ENCODE data around the gene MAPKAP1.
A peak's percentile ranks its signal among the peaks of the same experiment; 100 is the strongest.

Gene MAPKAP1

GRCh38 chr9:125423964-125424363 lies 283.0 kb downstream of the MAPKAP1 start:
- Mint-ChIP-seq H3K36me3 (ENCODE audit: low read depth) (no peaks in the 10 kb centered on the region), H3K4me3 (no peak overlapping the region), H3K9me3 (no peaks in the 10 kb centered on the region), H3K27ac (no peak overlapping the region), H3K27me3 (peaks cover 4% of the 10 kb centered on the region), H3K4me1 (ENCODE audit: low read depth) (no peaks in the 10 kb centered on the region)

DNA sequence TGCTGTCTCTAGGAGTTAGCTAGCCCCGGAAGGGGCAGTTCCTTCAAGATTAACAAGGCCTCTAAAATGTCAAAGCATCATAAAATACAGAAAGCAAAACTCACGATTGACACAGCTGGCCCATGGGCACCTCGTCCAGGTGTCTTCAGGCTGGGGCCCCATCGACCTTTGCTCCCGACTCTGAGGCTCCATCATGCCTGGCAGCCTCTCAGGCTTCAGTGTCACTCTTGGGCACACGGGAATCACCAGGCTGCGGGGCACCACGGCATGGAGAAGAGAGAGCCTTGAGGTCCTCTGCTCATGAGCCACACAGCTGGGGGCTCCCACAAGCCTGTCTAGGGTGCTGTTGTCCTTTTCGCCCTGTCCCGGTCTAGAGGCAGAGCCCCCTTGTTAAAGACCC lies 284.2 kb downstream of the MAPKAP1 start:
- Mint-ChIP-seq H3K9me3 (no peaks in the 10 kb centered on the region), H3K4me1 (ENCODE audit: low read depth) (no peaks in the 10 kb centered on the region), H3K36me3 (ENCODE audit: low read depth) (no peaks in the 10 kb centered on the region), H3K4me3 (no peak overlapping the region), H3K27ac (no peak overlapping the region), H3K27me3 (peaks cover 4% of the 10 kb centered on the region)

- H3K27me3 Mint-ChIP-seq: peaks cover 4% of the 10 kb centered on the region
- H3K9me3 Mint-ChIP-seq: no peaks in the 10 kb centered on the region
- no peak overlapping the region for H3K27ac Mint-ChIP-seq
- no peaks in the 10 kb centered on the region for H3K4me1 Mint-ChIP-seq (ENCODE audit: low read depth)
- H3K36me3 Mint-ChIP-seq (ENCODE audit: low read depth): no peaks in the 10 kb centered on the region
- no peak overlapping the region for H3K4me3 Mint-ChIP-seq
Measured at GRCh38 chr9:125421591-125422181, 285.3 kb downstream of the MAPKAP1 start.

DNA sequence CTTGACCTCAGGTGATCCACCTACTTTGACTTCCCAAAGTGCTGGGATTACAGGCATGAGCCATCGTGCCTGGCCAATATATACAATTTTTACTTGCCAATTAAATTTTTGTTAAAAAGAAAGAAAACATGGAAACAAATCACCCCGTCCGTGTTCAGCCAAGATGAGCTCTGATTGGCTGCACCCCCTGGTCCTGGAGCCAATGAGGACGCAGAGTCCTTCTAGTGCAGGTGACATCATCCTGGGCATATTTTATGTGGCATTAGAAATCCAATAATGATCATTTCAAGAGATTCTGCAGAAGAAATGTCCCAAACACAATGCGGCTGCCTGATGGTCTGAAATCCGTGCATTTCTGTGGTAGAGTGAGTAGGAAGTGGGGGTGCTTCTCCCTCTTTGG lies 285.8 kb downstream of the MAPKAP1 start:
- Mint-ChIP-seq H3K27ac (no peak overlapping the region), H3K4me1 (ENCODE audit: low read depth) (no peaks in the 10 kb centered on the region), H3K27me3 (peaks cover 4% of the 10 kb centered on the region), H3K9me3 (no peaks in the 10 kb centered on the region), H3K36me3 (ENCODE audit: low read depth) (no peaks in the 10 kb centered on the region), H3K4me3 (no peak overlapping the region)

- Mint-ChIP-seq H3K36me3 (ENCODE audit: low read depth) (no peaks in the 10 kb centered on the region), H3K4me3 (no peak overlapping the region), H3K27me3 (peaks cover 4% of the 10 kb centered on the region), H3K27ac (no peak overlapping the region), H3K4me1 (ENCODE audit: low read depth) (no peaks in the 10 kb centered on the region), H3K9me3 (no peaks in the 10 kb centered on the region)
Measured at GRCh38 chr9:125418404-125418803, 288.6 kb downstream of the MAPKAP1 start.

DNA sequence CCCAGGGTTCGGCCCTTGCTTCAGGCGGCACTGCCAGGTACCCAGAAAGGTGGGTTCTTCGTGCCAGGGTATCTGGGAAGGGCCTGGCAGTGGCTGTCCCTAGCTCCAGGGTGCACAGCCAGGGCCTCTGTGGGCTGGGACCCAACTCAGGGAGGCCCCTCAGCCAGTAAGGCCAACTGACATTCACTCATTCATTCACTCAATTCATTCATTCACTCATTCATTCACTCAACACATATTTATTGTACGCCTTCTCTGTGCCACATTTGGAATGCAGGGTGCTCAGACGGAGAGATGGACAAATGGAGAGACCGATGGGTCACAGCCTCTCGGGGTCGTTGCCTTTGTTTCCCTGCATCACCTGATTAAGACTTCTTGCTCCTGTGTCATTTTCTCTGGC lies 290.5 kb downstream of the MAPKAP1 start:
- no peak overlapping the region for H3K27ac Mint-ChIP-seq
- H3K4me1 Mint-ChIP-seq (ENCODE audit: low read depth): no peaks in the 10 kb centered on the region
- peaks cover 4% of the 10 kb centered on the region for H3K27me3 Mint-ChIP-seq
- no peak overlapping the region for H3K4me3 Mint-ChIP-seq
- H3K36me3 Mint-ChIP-seq (ENCODE audit: low read depth): no peaks in the 10 kb centered on the region
- no peaks in the 10 kb centered on the region for H3K9me3 Mint-ChIP-seq

DNA sequence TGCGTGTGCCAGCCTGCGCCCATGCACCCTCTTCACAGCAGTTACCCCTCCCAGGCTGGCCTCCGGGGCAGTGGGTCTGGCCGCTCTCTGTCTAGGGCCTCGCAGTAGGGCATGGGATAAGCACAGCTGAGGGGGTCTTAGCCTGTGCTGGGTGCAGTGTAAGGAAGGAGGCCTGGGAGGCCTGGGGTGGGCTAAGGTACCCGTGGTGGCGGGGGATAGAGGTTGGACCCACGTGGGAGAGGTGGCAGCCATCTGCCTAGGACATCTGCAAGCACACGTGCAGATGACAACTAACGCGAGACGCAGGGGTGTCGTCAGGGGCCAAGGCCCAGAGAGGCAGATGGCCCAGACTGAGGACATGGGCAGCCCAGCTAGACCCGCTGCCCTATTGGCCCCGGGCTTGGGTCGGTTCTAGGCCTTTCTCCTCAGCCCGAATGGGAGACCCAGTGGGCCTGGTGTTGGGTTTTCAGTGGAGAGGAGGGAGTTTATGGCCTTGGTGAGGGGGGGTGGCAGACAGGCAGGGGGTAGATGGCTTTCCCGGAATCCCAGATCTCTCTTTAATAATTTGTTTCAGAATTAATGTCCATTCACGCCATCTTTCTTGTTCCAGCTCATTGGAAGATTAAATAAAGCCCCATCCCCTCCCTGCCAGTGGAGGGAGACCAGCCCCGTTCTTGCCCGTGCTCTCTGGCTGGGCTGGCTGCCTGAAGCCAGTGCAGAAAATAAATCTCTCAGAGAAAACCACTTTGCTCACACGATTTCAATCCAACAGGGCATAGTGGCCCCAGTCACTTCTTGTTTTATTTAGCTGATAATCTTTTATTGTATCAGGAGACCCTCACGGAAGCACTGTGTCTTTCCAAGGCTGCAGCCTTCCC lies 291.2 kb downstream of the MAPKAP1 start:
- no peaks in the 10 kb centered on the region for H3K4me1 Mint-ChIP-seq (ENCODE audit: low read depth)
- H3K27me3 Mint-ChIP-seq: peaks cover 4% of the 10 kb centered on the region
- no peaks in the 10 kb centered on the region for H3K36me3 Mint-ChIP-seq (ENCODE audit: low read depth)
- no peaks in the 10 kb centered on the region for H3K9me3 Mint-ChIP-seq
- no peak overlapping the region for H3K27ac Mint-ChIP-seq
- no peak overlapping the region for H3K4me3 Mint-ChIP-seq

DNA sequence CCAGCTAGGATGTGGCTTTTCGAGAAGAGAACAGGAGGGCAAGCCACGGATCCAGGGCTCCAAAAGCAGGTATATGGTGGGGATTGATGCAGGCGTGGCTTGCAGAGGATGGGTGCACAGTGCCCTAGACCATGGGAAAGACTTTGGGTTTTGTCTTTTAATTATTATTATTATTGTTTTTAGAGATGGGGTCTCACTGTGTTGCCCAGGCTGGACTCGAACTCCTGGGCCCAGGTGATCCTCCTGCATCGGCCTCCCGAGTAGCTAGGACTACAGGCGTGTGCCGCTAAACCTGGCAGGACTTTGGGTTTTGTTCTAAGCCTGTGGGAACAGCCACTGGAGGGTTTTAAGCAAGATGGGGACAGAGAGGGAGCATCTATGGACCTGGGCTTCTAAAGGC lies 293.4 kb downstream of the MAPKAP1 start:
- no peak overlapping the region for H3K4me3 Mint-ChIP-seq
- peaks cover 15% of the 10 kb centered on the region for H3K27me3 Mint-ChIP-seq
- H3K36me3 Mint-ChIP-seq (ENCODE audit: low read depth): no peaks in the 10 kb centered on the region
- no peak overlapping the region for H3K27ac Mint-ChIP-seq
- H3K4me1 Mint-ChIP-seq (ENCODE audit: low read depth): peaks cover 6% of the 10 kb centered on the region
- no peaks in the 10 kb centered on the region for H3K9me3 Mint-ChIP-seq

DNA sequence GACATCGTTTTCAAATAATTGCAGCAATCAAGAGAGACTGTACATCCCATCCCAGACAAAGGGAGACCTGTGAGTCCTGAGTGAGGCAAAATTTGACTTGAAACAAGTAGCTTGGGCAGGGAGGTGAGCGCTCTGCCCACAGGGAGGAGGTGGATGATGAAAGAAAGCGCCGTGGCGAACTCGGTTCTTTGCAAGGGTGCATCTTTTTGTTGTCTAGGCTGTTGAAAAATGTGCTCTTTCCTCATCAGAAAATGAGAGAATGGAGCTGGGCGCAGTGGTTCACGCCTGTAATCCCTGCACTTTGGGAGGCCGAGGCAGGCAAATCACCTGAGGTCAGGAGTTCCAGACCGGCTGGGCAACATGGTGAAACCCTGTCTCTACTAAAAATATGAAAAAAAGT lies 294.8 kb downstream of the MAPKAP1 start:
- H3K4me1 Mint-ChIP-seq (ENCODE audit: low read depth): peaks cover 13% of the 10 kb centered on the region
- no peaks in the 10 kb centered on the region for H3K36me3 Mint-ChIP-seq (ENCODE audit: low read depth)
- no peak overlapping the region for H3K4me3 Mint-ChIP-seq
- H3K27ac Mint-ChIP-seq: no peak overlapping the region
- no peaks in the 10 kb centered on the region for H3K9me3 Mint-ChIP-seq
- H3K27me3 Mint-ChIP-seq: peaks cover 20% of the 10 kb centered on the region

- H3K4me1 Mint-ChIP-seq (ENCODE audit: low read depth): peaks cover 14% of the 10 kb centered on the region
- H3K27ac Mint-ChIP-seq: no peak overlapping the region
- H3K4me3 Mint-ChIP-seq: no peak overlapping the region
- H3K36me3 Mint-ChIP-seq (ENCODE audit: low read depth): no peaks in the 10 kb centered on the region
- peaks cover 28% of the 10 kb centered on the region for H3K27me3 Mint-ChIP-seq
- H3K9me3 Mint-ChIP-seq: no peaks in the 10 kb centered on the region
Measured at GRCh38 chr9:125411171-125411756, 295.7 kb downstream of the MAPKAP1 start.

DNA sequence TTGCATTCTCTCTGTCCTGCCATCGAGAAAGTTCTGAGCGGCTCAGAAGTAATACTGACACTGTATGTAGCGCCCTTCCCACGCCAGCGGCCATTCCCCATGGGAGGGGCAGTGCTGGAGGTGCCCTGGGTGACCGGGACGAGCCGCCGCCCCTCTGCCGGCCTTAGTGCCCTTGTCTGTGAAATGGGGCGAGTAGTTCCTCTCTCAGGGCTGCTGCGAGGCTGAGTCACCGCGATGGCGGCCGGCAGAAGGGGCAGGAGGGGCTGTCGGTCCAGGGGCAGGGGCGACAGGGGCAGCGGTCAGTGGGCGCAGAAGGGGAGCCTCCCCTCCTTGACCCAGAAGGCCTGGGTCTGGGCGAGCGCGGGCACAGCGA lies 296.5 kb downstream of the MAPKAP1 start:
- H3K4me1 Mint-ChIP-seq (ENCODE audit: low read depth): peaks cover 14% of the 10 kb centered on the region
- H3K4me3 Mint-ChIP-seq: peak overlapping the region; percentile 55
- H3K9me3 Mint-ChIP-seq: no peaks in the 10 kb centered on the region
- peaks cover 30% of the 10 kb centered on the region for H3K27me3 Mint-ChIP-seq
- H3K36me3 Mint-ChIP-seq (ENCODE audit: low read depth): no peaks in the 10 kb centered on the region
- no peak overlapping the region for H3K27ac Mint-ChIP-seq

DNA sequence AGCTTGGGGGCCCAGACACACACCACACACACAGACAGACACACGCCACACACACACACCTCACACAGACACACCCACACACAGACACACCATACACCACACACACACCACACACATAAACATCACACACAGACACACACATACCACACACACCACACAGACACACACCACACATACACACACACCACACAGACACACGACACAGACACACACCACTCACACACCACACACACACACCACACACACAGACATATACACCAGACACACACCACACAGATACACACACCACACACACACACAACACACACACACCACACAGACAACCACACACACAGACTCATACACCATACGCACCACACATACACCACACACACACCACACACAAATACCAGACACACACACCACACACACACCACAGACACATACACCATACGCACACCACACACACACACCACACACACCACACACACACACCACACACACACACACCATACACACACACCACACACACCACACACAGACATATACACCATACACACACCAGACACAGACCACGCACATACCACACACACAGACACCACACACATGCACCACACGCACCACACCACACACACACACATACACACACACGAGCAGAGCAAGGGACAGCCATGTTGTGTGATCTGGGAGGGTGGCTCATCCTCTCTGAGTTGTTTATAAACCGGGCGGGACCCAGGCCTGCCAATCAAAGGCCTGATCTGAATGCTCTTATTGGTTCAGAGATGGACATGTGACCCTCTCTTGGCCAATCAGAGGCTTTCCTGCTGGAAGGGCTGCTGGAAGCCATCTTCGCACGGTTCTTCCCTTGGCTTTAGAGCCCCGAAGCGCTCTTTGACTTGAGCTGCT lies 297.1 kb downstream of the MAPKAP1 start:
- no peaks in the 10 kb centered on the region for H3K9me3 Mint-ChIP-seq
- H3K4me3 Mint-ChIP-seq: peak overlapping the region; percentile 55
- peaks cover 14% of the 10 kb centered on the region for H3K4me1 Mint-ChIP-seq (ENCODE audit: low read depth)
- H3K27me3 Mint-ChIP-seq: peaks cover 30% of the 10 kb centered on the region
- H3K36me3 Mint-ChIP-seq (ENCODE audit: low read depth): no peaks in the 10 kb centered on the region
- peak overlapping the region; percentile 83 for H3K27ac Mint-ChIP-seq

DNA sequence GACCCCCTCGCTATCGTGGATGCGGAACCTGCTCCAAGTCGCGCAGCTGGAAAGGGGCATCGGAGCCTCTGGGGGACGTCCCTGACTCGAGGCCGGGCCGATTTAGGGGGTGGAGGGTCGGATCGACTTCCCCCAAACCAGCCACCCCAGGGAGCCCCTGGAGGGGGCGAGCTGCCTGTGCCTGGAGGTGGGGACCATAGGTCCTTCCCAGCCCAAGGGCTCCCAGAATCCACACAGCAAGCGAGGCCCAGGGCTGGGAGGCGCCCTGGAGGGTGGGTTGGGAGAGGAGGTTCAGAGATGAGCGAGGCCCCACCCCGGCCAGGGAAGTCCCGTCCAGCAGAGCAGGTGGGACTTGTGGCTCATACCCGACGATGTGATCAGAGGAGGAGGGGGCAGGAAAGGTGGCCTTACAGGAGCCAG lies 297.8 kb downstream of the MAPKAP1 start:
- Mint-ChIP-seq H3K27me3 (peaks cover 30% of the 10 kb centered on the region), H3K4me3 (peak overlapping the region; percentile 27), H3K9me3 (no peaks in the 10 kb centered on the region), H3K4me1 (ENCODE audit: low read depth) (peaks cover 14% of the 10 kb centered on the region), H3K36me3 (ENCODE audit: low read depth) (no peaks in the 10 kb centered on the region), H3K27ac (no peak overlapping the region)

DNA sequence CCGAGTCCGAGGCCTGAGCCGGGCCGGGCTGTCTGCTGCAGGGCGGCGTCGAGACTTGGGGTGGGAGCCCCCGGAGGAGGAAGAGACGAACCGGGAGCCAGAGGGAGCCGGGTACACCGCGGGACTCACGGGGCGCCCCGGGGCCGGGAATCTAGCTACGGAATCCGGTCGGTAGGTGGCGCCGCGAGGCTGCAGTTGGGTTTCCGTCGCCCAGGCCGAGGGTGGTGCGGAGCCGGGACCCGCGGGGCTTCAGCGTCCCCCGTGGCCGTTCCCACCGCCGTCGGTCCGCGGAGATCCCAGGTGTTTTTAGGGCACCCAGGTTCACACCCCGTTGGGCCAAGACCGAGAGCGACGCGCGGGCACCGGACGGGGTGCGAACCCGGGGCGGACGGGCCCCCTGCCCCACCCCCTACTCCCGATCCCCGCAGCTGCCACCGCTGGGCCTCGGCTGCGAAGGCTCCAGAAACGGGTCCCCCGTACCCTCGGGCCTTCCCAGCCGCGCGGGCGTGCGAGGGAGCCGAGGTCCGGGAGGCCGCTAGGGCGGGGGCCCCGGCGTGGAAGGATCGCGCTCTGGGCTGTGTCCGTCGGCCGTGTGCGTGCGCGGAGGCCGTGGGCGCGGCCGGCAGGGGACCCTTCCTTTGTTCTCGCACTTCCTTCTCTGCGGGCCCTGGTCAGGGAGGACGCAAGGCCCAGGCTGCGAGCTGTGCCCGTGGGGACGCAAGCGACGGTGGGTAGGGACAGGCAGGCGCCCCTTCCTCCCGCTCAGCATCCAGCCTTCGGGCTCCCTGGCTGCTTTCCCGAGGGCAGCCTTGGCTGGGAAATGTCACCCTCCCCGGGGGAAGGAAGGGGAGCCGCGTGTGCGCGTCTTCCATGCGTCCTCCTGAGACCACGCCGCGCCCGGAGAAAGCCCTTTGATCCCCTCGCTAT lies 298.8 kb downstream of the MAPKAP1 start:
- Mint-ChIP-seq H3K27me3 (peaks cover 30% of the 10 kb centered on the region), H3K4me3 (peak overlapping the region; percentile 75), H3K36me3 (ENCODE audit: low read depth) (no peaks in the 10 kb centered on the region), H3K9me3 (no peaks in the 10 kb centered on the region), H3K4me1 (ENCODE audit: low read depth) (peaks cover 14% of the 10 kb centered on the region), H3K27ac (no peak overlapping the region)

Measured in stimulated activated naive CD8-positive, alpha-beta T cell treated with anti-CD3 and anti-CD28 coated beads, Interleukin-15, Interleukin-2, amounts not matched to agents 100 ng/mL and 50 ng/mL, for 24 hours (primary cell).